ENCODE measurements around the gene MGAT1.

The MGAT1 gene

GRCh38 chr5:180824630-180825476 lies 22.2 kb upstream of the MGAT1 start:
- no peak for DNase-seq

- DNase-seq, result no peak
Measured at GRCh38 chr5:180823940-180824629, 21.5 kb upstream of the MGAT1 start.

GRCh38 chr5:180823346-180823745 lies 20.7 kb upstream of the MGAT1 start:
- DNase-seq, result no peak

GRCh38 chr5:180821538-180821937 lies 18.9 kb upstream of the MGAT1 start:
- no peak for DNase-seq

- no peak for DNase-seq
Measured at GRCh38 chr5:180820788-180821321, 18.2 kb upstream of the MGAT1 start.

- no peak for DNase-seq
Measured at GRCh38 chr5:180818677-180819341, 16.2 kb upstream of the MGAT1 start.

GRCh38 chr5:180817893-180818674 lies 15.5 kb upstream of the MGAT1 start:
- no peak for DNase-seq

- no peak for DNase-seq
Measured at GRCh38 chr5:180816608-180817534, 14.3 kb upstream of the MGAT1 start.

GRCh38 chr5:180815293-180815917 lies 12.8 kb upstream of the MGAT1 start:
- no peak for DNase-seq

- no peak for DNase-seq
Measured at GRCh38 chr5:180813420-180813819, 10.8 kb upstream of the MGAT1 start.

GRCh38 chr5:180811623-180812124 lies 9.1 kb upstream of the MGAT1 start:
- no peak for DNase-seq

- peak in 19 of 51 donors; percentile 48 to 88 (median 69) for DNase-seq
Measured at GRCh38 chr5:180810959-180811622, 8.5 kb upstream of the MGAT1 start.

- DNase-seq, result peak; percentile 86 to 100 (median 95)
Measured at GRCh38 chr5:180810210-180810958, 7.8 kb upstream of the MGAT1 start.

GRCh38 chr5:180809403-180810209 lies 7.0 kb upstream of the MGAT1 start:
- peak in 50 of 51 donors; percentile 60 to 98 (median 84) for DNase-seq

GRCh38 chr5:180808461-180809000 lies 5.9 kb upstream of the MGAT1 start:
- DNase-seq, result no peak

GRCh38 chr5:180807654-180808414 lies 5.2 kb upstream of the MGAT1 start:
- no peak for DNase-seq

All from hypothalamus (tissue), 51 donors.